Astrocyte (in vitro differentiated cells and primary cell): ENCODE results near the gene ZNF827.

ENCODE experiments used
- CTCF ChIP-seq: IDR thresholded peaks from 2 replicates; pipeline ENCODE4 v1.5.1; 2011; ENCODE audit warnings: low read depth, mild to moderate bottlenecking, inconsistent platforms, low read length, moderate library complexity; ENCODE audit not compliant: insufficient read depth
- EZH2 ChIP-seq: IDR thresholded peaks from 2 replicates; pipeline ENCODE4 v1.6.1; 2012; ENCODE audit warnings: mild to moderate bottlenecking, low read length, inconsistent platforms; ENCODE audit not compliant: insufficient read depth

- TF ChIP-seq CTCF (no peak), EZH2 (no peak)
These were observed 216.1 kb downstream of the ZNF827 start for GRCh38 chr4:145722561-145722960.
